NT2/D1 (cell line): ENCODE measurements around the gene PDLIM3.

Experiments
- YY1 ChIP-seq: IDR thresholded peaks from 2 replicates; pipeline ENCODE4 v1.6.1; 2011; ENCODE audit not compliant: insufficient read length, insufficient read depth
- ZNF274 ChIP-seq: IDR thresholded peaks from 2 replicates; pipeline ENCODE4 v1.6.1; 2011; ENCODE audit warnings: mild to moderate bottlenecking, low read depth, low read length

DNA sequence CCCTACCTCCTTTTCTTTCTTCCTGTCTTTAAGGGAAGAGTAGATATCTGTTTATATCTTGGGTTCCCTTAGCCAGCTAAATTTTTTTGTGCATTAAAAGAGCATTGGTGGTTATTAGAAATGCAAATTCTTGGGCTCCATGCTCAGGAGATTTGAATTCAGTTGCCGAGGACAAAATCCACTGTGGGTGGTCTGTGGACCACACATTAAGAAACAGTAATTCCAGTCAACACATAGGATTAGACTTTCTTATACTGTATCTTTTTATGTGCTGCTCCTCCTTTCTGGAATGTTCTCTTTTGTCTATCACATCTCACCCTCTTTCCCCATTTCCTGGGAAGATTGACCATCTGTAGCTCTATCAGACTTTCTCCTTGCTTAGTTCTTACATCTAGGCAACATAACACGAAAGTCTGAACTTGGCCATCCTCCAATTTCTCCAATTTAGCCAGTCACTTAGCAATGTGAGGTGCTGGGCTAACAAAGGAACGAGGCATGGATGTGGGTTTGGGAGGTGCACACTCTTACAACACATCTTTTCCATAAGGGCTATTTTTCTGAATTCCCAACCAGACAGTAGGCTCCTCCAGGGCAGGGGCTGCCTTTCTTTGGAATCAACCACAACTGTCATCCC, 5.3 kb upstream of the PDLIM3 start:
- TF ChIP-seq YY1 (no peak), ZNF274 (no peak)
